NK-92 treated with Interleukin-12 subunit alpha and Interleukin-12 subunit beta, amount 100 ng/mL, for 24 hours (cell line): ENCODE data around the gene LGALS3.

Experiments
- DNase-seq: peaks from one replicate; lab custom pipeline; 2025; lab: John Stamatoyannopoulos, UW

LGALS3 gene

DNA sequence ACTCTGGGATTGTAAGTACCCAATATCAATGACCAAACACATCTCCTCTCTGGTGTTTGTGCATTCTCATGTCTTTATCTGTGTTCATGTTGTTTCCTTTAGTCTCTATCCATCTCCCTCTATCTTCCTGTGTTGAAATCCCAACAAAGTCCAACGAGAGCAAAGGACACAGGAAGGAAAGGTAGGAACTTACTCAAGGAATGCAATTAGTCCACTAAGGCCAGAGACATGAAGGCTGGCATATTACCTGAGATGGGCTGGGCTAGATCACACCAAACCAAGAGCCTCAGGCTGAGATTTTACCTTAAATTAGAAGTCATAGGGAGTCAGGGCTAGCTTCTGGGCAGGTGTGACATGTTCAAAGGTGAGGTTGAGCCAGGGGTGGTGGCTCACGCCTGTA is 14.3 kb upstream of the LGALS3 start:
- no peak for DNase-seq

DNA sequence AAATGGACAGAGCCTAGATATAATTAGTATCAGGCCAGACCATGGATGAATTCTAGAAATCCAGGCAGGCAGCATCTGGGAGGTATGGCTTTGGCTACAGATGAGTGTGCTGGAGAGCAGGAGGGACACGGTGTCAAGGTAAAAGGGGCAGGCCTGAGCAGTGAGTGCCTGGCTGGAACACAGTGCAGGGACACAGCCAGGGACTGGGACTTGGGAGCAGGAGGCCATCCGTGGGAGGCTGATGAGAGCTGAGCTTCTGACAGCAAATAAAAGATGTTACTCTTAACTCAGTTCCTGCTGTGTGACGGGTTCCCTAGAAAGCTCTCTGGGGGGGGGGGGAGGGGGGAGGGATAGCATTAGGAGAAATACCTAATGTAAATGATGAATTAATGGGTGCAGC is 13.6 kb upstream of the LGALS3 start:
- no peak for DNase-seq

DNA sequence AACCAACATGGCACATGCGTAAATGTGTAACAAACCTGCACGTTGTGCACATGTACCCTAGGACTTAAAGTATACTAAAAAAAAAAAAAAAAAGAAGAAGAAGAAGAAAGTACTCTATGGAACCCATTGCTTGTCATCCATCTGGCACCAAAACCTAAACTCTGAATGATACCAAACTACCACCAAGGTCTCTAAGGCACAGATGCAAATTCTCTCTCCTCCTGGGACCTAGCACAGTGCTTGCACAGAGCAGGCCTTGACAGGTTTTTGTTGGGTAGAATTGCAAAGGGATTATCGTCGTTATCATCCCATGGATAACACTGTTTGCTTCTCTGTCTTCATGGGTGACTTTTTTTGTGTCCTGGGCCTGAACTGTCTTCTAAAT is 13.2 kb upstream of the LGALS3 start:
- no peak for DNase-seq

DNA sequence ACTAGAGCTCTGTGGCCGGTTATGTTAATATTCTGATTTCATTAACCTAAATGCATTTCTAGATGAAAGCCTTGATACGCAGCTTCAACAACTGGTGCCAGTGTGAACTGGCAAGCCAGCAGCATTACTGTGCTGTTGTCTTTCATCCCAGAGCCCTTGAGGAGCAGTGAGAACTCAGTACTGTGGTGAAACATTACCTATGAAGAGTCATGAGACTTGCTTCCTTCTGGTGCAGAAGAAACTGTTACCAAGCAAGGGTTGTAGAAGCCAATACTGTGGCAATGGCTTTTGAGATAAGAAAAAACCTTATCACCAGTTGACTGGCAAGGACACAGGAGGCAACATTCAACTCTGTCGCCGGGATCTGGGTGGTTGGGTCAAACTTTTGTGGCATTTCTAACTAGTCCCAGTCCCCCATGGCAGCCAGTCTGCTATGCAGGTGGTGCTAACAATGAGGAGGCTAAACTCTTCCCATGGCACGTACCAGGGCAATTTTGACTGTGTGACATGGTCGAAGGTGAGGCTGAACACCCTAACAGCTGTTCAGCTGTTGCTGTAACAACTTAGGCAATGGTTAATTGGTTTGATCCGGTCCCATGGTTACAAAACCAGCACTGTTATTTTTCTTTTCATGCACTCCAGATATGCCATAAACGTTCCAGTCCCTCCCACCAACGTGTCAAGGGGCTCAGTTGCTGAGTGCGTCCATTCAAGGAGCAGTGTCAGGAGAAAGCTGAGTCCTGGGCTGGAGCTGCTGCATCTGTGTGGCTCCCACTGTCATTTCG is 12.6 kb upstream of the LGALS3 start:
- DNase-seq, result no peak

DNA sequence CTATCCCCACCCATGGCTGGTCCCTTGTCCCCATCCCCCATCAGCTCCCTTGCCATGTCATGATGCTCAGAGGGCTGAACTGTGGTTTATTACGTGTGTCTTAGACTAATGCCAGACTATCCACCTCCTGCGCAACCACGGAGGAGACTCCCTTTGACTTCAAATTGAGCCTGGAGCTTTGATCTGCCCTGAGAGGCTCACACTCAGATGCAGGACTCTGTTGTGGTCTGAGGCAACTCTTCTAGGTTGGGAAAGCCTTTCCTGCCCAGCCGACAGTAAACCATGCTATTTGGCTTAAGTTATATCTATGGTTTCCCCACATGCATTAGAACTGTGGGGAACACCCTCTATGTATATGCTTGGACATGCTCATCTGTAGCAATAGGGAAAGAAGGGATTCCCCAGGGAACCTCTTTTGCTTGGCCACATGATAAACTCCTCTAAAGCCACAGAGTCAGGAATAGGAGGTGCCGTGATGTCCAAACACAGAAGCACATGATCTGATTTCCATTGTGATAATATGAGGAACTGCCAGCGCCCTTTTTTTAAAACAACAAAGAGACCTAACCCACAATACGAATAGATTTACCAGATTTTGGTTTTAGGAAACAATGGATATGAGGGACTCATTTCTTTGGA is 11.1 kb upstream of the LGALS3 start:
- DNase-seq, result no peak

DNA sequence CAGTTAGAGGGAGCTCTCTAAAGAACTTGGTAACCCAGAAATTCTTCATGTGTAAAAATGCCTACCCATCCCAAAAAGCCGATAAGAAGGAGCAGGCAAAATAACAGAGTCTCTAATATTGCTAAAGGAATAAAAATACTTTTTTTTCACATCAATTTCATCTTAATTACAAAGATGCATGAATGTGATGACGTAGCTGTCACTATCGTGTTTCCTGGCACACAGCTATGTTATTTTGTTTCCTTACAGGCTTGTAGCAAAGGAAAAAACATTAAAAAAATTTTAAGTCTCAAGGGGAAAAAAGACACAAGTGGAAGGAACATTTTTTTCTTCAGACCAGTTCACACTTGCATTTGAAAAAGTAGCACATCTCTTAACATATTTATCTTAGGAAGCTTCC is 10.3 kb upstream of the LGALS3 start:
- DNase-seq, result no peak

DNA sequence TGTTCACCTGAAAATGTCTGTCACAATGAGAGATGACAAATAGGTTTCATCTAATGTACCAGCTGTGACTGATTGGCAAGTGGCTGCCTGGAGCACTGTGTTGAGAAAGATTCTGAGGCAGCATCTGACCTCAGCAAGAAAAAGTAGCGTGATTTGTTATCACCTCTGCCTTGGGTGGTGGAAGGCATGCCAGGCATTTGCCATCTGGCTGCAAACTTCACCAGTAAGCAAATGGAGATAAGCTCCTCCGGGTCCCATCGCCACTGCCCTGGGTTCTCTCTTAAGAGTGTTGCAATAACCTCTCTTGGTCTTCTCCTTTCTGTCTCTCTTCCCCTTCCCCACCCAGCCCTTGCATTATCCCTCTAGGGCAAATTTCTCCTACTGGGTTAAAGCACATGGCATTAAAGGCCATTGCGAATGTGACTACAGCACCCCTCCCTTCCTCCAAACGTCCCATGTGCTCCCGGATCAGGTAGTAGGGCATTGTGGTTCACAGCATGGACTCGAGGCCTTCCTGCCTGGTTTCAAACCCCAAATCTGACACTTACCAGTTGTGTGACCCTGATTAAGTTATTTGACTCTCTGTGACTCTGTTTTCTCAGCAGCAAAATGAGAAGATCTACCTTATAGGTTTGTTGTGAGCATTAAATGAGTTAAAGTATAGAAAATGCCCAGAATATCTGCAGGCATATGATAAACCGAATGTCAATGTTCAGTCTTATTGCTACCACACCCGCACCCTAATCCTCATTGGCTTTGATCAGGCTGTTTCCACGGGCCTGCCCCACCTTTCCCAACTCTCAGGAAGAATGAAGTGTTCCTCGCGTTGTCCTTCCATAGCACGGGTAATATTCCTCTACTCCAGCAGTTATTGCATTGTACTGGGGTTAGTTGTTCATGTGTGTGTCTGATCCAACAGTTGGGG is 8.2 kb upstream of the LGALS3 start:
- no peak for DNase-seq

DNA sequence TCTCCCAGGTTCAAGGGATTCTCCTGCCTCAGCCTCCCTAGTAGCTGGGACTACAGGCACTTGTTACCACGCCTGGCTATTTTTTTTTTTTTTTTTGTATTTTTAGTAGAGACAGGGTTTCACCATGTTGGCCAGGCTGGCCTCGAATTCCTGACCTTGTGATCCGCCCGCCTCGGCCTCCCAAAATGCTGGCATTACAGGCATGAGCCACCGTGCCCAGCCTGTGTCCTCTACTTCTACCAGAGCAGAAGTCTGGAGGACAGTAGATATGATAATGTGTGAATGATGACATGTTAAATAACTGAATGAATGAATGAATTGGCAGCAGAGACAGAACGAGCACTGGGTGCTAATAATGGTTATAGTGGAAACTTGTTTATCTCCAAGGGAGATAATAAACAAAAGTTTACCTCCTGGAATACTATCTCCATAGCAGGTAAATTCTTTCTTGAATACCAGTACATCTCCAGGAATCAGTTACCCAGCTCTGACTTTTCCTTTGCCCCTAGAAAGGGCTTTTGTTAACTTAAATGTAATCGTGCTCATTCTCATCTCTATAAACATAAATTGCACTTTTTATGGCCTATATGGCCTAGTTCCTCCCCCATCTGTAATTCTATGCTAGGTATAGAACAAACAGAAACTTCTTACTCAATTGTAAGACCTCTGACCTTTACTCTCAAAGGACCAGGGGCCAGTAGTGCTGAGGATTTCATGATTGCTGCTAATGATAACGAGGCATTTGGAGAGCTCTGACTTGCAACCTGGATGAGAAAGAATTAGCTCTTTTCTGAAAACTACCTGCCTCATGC is 7.2 kb upstream of the LGALS3 start:
- DNase-seq, result no peak

DNA sequence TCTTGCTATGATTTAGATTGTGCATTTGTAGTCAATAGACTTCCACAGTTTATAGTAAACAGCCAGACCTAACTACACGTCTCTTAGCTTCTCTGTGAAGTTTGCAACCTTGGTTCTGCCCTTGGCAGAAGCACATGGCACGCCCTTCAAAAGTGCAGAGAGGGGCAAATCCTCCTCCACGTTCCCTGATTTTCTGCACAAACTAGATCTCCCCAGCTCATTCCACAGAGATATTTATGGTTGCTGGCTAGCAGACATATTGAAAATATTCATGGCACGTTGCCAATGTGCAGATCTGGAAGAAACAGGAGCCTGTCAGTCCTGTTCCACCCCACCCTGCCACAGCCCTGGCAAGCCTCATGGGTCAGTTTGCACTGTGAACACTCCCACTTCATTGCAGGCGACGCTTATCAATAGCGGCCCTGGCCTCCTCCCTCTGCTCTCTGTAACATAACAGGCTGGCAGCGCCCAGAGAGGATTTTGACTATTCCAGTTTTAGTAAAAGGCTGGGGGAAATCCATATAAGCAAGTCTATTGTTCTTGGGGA is 6.5 kb upstream of the LGALS3 start:
- DNase-seq, result no peak

DNA sequence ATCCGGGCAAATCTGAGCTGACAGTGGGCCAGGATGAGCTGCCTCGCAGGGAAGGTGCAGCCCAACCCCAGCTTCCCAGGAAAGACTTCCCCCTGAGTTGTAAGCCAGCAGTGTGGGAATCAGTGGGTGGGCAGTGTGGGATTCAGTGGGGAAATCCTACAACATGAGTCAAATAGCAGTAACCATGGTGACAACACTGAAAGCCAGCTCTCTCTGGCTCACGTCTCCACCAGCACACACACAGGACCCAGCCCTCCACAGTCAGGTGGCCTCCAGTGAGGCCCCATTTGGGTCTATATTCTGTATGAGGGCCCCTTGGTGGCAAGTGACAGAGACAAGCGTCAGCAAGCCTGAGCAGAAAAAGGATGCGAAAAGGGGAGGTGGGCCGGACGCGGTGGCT is 6.0 kb upstream of the LGALS3 start:
- no peak for DNase-seq

DNA sequence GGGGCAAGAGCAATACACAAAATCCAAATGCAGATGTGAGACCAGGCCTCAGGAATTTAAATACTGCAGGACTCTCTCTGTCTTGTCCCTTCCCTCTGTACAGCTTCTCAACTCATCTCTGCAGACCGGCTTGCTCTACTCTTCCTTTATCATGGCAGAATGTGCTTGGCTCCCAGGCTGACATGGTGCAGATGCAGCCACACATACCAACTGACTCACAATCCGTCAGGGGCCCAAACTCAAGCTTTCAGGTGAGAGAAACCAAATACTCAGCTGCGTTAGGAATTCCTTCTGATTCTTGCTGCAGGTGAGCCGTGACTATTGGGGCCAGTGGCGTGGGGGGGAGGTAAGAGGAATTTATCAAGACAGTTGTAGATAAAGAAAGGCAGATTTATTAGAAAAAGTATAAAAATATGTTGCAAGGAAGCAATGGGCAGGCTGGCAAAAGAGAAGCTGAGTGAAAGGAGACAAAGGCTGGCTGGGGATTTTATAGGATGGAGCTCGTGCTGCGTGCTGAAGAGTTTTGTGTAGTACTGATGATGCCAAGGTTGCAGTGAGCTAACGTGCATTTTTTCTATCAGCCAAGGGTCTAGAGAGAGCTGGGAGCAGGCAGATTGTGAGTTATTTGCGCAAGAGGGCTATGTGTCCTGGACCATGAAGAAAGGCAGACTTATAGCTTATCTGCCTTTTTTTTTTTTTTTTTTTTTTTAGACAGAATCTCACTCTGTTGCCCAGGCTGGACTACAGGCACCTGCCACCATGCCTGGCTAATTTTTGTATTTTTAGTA is 5.0 kb upstream of the LGALS3 start:
- no peak for DNase-seq

DNA sequence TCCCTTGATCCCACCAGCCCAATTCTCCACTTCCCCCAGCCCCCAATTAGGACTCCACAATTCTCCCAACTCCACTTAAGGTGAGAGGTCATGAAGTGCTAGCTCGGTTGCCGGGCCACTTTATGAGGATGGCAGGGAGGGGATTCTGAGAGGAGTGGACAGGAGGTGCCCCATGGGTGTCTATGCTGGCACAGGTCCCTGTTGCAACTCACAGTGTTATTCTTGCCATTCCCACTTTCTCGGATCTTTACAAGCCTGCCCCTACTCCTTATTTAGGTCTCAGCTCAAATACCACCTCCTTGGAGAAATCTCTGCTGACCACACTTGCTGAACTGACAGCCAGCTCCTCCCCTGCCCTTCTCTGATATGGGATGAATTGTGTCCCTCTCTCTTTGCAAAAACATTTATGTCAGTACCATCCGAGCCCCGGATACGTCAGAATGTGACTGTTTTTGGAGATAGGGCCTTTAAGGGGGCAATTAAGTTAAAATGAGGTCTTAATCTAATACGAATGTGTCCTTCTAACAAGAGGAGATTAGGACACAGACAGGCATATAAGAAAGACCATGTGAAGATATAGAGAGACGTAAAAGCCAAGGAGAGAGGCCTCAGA is 4.2 kb upstream of the LGALS3 start:
- no peak for DNase-seq

DNA sequence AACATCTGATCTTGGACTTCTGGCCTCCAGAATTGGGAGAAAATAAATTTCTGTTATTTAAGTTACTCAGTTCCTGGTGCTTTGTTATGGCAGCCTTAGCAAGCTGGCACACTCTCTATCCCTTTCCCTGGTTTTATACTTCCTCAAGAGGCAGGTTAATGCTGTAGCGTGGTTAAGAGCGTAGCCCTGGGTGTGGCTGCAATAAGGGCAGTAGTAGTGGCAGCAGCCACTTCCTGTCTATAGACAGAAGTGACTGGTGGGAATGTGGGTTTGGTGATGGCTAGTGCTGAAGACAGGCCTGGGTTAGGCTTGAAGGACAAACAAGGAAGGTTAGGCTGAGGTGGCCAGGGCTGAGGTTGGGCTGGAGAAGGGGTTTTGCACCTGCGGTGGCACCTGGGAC is 3.6 kb upstream of the LGALS3 start:
- no peak for DNase-seq

DNA sequence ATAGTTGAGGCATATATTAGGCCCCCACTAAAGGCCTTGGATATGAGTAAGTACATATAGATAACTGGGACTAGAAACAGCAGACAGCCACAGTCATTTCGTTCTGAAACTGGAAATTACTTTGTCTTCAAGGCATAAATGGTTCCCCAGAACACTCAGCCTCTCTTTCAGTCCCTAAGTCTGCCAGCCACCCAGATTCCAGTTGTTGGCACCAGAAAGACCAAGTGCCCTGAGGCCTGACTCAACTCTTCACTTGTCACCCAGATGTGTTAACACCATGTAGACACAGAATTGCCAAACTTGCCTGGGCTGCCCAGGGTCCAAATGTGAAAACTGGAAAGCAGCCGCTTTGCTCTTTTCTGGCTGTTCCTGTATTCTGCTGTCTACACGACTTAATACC is 3.0 kb upstream of the LGALS3 start:
- no peak for DNase-seq

DNA sequence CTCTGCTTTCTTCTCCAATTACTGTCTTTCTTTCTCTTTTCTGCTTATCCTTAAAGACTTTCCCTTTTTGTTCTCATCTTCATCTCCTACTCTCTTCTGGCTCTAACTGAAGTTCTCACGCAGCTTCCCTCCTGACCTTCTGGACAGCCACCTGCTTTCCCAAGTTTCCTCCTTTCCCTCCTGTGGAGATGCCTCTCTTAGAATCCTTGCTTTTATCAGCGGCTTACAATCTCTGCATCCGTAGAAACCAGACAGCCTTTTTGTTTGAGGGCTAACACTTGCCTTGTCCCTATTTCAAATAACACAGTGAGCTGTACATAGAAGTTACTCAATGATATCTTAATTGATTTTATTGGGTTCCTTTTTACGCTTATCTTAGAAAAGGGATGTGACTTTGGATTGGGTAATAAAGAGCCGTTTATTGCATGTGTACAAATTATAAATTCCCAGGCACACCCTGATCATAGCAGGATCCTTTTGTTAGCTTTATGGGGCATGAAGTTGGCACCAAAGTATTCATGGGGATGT is 2.1 kb upstream of the LGALS3 start:
- no peak for DNase-seq

DNA sequence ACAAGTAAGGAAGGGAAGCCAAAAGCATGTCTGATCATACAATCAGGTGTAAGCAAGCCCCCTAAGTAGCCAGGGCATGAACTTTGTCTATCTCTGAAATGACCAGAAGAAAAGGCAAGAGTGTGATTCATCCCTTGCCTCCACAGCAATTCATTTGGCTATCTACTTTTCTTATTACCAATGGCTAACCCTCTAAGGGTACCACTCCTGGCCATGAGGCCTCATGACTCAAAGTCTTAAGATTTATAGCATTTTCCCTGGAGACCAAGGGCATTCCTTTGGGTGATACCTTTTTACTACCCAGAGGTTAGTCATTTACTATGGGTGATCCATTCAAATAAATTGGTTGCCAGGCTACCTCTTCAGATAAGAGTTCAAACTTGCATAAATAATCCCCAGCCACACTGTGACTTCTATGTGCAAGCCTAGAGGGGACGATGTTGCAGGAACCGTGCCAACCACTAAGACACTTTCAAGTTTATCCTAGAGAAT is 1.5 kb upstream of the LGALS3 start:
- DNase-seq, result no peak

DNA sequence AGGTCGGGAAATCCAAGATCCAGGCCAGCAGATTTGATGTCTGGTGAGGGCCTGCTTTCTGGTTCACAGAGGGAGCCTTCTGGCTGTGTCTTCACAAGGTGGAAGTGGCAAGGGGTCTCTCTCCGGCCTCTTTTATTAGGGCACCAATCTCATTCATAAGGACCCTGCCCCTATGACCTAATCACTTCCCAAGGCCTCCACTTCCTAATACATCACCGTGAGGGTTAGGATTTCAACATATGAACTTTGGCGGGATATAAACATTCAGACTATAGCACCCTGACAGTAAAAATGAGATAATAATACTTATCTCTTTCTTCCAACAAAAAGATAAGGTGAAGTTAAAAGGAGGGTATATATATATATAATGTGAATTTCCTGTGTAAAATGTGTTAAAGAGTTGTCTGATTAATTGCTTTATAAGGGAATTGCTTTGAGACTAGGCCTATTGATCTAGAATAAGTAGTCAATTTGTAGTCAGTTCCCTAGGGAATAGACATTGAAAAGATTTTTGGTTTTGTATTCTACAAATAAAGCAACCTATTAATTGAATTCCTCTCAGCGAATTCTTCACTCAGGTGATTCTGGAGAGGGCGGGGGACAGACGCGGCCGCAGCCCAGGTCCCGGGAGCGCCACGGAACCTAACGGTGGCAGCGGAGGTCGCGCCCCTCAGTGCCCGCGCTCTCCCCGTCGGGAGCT is 516 bp upstream of the LGALS3 start:
- DNase-seq, result no peak

DNA sequence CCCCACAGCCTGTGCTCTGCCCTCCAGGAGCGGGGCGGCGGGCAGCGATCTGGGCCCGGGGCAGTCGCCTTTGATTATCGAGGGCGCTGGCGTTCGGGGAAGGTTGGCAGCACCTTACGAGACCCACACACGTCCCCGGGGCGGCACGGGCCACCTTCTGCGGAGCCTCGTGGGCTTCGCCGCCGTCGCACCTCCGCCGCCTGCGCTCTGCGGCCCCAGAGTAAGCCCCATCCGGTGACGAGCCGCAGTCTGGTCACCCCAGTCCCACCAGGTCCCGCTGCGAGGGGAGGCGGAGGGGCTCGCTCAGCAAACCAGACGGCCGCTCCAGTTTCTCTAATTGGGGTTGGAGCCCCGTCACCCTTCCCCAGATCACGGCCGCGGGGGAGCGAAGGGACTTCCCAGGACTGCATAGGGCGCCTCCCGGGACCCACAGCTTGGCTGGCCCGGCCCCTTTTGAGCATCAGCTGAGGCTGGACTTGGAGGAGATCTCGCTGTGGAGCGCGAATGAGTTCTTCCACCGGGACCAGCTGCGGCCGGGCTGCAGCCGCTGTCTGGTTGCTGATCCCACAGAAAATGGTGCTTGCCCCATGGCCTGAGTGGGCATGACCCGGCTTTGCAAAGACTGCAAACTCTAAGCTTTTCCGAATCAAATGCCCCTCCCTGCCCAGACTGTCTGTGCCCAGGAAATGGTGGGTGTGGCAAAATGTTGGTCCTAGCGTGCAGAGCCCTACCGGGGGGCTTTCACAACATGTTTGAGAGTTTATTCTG is 560 bp downstream of the LGALS3 start:
- peak; percentile 46 for DNase-seq

DNA sequence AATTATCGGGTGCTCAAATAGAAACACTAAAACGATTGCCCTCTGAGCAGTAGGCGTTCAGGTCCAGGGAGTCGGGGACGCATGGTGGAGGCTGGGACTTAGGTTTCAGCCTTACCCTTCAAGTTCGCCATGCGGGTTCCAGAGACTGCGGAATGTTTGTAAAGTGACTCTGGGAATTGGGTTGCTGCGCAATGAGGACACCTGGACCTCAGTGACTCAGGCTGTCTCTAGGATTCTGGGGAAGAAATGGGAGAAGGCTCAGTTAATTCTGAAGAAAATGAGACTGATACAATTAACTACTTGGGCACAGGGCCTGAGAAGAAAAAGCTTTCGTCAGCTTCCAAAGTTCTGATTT is 1.1 kb downstream of the LGALS3 start:
- DNase-seq, result no peak
